ENCODE measurements around the gene PCDH9.
"Not testable (repeated sequence)": the region's sequence is repeated elsewhere in the genome, so short reads cannot be mapped to it uniquely, and the experiment has no call there.

Gene PCDH9

GRCh38 chr13:66343224-66343828 is 886.8 kb downstream of the PCDH9 start:
- no peak for DNase-seq (ENCODE audit: low spot score)

DNA sequence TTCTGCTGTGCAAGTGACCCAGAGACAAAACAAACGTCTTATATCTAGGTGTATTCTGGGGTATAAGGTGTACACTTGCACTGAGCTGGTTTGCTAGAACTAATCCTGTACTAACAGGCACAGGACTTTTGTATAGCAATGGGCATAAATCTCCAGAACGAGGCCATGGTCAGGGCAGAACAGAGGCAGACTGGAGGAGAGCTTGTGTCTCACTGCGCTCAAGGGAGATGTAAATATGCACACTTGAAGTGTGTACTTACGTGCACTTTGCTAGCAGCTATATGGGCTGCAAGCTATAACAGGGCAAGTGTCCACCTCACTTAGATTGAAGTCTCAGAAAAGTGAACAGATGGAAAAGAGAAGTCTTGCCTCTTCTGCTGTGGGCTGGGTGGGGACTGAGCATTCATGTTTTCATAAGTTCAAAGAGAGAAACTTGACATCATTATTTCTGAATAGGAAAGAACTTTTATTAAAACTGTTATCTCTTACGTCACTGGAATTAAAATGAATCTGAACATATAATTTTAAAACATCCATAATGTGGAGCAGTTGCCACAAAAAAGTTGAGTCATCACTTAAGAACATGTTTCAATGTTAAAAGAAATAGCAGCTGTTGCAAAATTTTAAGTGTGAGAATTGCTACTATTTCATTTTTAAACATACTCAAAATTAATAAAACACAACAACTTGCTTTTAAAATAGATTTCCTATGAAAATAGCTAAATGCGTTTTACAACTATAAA is 888.3 kb downstream of the PCDH9 start:
- no peak for DNase-seq (ENCODE audit: low spot score)

DNA sequence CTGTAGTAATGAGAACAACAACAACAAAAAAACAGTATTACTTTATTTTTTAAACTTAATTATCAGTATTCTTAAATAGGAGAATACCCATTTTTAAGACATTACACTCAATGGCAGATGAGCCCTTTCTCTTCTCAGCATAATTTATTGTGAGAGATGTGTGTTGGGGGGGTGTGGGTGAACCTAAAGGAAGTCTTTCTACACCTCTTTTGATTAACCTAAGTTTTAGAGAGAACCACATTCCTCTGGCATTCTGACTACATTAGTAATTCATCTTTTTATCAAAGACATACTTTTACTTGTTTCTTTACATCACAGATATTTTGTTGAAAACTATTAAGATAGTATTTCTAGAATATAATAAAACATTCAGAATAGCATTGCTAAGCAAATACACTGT is 890.9 kb downstream of the PCDH9 start:
- no peak for DNase-seq (ENCODE audit: low spot score)

DNA sequence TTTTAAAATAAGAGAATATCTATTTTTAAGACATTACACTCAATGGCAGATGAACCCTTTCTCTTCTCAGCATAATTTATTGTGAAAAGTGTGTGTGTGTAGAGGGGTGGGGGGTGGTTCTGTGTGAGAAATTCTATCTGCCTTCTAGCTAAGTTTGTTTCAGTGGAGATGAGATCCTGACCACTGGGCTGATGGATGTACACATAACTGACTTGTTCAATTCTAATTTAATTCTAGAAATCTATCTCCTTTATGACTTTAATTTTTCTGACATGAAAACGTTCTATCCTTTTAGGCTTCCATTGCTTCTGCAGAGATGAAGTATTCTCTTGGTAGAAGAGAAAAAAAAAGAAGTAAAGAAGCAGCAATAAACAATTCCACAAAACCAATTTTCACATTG is 891.6 kb downstream of the PCDH9 start:
- no peak for DNase-seq (ENCODE audit: low spot score)

- DNase-seq (ENCODE audit: low spot score): no peak
These were observed 894.5 kb downstream of the PCDH9 start for GRCh38 chr13:66335626-66336025.

DNA sequence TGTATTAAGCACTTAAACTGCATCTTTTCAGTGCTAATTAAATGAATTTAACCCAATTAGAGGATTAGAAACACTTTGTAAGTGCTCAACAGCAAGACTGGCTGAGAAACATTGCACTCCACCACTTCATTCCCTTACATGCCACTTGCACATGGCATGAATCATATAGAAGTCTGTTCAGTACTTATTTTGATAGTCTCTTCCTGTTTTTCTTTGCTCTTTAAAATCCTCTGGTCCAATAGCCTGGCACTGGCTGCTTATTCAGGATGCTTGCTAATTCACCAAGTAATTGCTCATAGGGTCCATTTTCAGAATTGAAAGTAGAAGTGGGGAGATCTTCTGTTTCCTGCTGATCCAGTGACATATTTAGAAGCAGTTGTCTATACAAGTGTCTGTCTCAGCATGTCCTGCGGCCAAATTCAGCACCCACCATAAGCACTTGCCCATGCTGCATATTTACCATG is 900.1 kb downstream of the PCDH9 start:
- peak; percentile 11 for DNase-seq (ENCODE audit: low spot score)

GRCh38 chr13:66328476-66328875 is 901.7 kb downstream of the PCDH9 start:
- DNase-seq (ENCODE audit: low spot score): no peak

- no peak for DNase-seq (ENCODE audit: low spot score)
These were observed 906.3 kb downstream of the PCDH9 start for GRCh38 chr13:66323745-66324347.

GRCh38 chr13:66322936-66323335 is 907.2 kb downstream of the PCDH9 start:
- DNase-seq (ENCODE audit: low spot score): no peak

DNA sequence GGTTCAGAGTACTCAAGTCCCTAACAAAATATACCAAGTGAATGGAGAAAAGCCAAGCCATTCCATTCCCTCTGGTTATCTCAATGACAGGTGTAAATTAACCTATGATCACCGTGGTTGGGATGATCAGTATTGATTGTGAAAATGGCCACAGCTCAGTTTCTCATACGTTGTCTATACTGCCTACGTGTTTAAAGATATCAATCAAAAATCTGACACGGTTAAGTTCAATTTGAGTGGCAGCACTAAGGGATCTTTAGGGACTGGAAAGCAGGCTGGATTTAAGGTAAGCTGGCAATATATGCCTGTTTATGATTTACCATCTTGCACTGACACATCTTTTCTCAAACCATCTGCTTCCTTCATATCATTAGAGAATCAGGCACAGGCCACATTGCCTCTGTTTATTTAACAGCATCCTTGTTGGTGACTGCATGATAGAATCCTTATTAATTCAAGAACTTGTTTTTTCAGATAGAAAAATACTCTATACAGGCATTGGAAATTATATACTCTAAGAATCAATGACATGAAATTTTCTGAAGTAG is 907.9 kb downstream of the PCDH9 start:
- DNase-seq (ENCODE audit: low spot score): no peak

DNA sequence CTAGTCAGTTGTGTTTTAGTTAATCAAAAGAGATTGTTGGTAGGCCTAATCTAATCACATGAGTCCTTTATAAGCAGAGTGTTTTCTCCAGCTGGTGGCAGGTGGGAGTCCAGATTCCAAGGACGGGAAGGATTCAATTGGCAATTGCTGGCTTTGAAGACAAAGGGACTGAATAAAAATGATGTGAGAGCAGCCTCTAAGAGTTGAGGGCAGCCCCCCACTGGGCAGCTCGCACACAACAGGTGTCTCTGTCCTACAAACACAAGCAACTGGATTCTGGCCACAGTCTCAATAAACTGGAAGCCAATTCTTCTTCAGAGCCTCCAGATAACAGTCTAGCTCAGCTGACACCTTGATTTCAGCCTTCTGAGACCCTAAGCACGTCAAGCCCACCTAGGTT is 915.2 kb downstream of the PCDH9 start:
- DNase-seq (ENCODE audit: low spot score): no peak

DNA sequence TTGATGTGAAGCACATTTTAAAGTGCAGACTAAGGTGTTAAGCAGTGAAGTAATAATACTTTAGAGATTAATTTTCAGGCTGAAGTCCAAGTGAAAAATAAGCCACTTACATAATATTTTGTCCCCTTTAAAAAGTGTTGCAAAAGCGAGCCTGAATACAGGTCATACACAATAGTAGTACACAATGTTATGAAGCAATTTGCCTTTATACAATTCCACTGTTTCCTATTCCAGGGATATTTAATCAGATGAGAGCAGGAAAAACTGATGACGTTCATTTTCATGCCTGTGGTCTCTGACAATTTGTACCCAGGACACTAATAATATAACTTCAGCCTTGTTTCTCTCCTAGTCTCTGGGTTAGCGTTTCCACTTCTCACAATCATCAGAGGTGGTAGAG is 916.7 kb downstream of the PCDH9 start:
- DNase-seq (ENCODE audit: low spot score): no peak

- DNase-seq (ENCODE audit: low spot score): no peak
These were observed 917.6 kb downstream of the PCDH9 start for GRCh38 chr13:66312312-66313087.

- no peak for DNase-seq (ENCODE audit: low spot score)
These were observed 924.0 kb downstream of the PCDH9 start for GRCh38 chr13:66305961-66306617.

DNA sequence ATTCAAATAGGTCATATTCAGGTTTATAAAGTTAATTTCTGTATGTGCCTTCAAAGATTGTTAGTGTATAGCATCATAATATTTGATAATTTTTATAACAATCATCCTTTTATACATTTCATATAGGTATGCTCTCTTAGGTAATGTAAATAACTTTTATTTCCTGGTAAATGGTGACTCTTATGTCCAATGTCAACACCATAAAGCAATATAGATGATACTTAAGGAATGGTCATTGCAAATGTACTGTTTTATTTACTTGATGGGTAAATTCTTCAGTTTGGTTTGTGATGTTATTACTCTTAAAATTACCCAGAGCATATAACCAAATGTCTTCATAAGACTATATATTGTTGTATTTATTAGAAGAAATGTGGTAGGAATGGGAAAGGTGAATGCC is 928.7 kb downstream of the PCDH9 start:
- DNase-seq (ENCODE audit: low spot score): no peak

DNA sequence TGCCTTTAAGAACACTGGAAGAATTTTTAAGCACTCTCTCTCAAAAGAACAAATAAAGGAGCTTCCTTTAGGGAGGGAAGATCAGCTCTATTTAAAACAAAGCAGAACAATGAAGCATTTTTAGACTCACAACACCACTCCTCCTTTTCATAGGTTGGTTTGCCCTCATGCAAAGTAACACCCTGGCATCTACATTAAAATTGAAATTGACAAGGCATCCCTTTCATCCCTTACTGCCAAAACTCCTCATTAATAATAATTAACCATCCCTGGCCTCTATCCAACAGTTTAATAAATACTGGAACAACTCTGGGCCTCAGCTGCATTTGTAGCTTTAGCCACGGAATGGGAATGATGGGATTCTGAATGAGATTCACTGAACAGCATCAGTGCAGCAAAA is 929.1 kb downstream of the PCDH9 start:
- no peak for DNase-seq (ENCODE audit: low spot score)

DNA sequence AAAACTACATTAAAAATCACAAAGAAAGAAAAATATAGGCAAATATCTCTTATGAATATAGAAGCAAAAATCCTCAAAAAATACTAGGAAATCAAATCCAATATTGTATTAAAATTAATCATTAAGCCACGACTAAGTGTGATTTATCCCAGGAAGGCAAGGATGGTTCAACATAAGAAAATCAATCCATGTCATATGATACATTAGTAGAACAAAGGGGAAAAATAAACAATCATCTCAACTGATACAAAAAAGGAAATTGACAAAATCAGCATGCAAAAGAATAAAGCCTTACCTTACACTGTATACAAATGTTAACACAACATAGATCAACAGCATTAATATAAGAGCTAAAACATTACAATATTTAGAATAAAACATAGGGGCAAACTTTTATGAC is 933.3 kb downstream of the PCDH9 start:
- DNase-seq (ENCODE audit: low spot score): no peak

GRCh38 chr13:66296328-66296727 is 933.8 kb downstream of the PCDH9 start:
- DNase-seq (ENCODE audit: low spot score): no peak

- not testable (repeated sequence) for DNase-seq (ENCODE audit: low spot score)
These were observed 943.3 kb downstream of the PCDH9 start for GRCh38 chr13:66286806-66287205.

- DNase-seq (ENCODE audit: low spot score): no peak
These were observed 954.7 kb downstream of the PCDH9 start for GRCh38 chr13:66275416-66275815.

GRCh38 chr13:66273011-66273410 is 957.1 kb downstream of the PCDH9 start:
- no peak for DNase-seq (ENCODE audit: low spot score)

DNA sequence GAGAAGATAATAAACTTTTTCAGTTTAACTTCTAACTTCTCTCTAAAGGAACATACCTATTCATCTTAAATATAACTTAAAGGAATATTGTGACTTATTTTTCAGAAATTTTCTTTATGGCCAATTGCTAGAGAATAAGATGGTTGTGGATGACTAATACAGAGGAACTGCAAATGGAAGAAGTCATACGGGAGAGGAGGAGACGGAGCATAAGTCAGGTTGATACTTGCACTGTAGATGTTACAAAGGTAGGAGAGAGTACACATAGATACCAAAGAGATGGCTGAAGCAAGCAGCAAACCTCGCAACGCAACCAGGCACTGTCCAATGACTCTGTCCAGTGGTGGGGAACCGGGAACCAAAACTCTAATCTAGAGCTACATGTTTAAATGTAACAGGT is 963.4 kb downstream of the PCDH9 start:
- no peak for DNase-seq (ENCODE audit: low spot score)

Measured in RKO (cell line).